OCI-LY7 (cell line): Measurements from ENCODE around the gene CLDN19. TPM values are rescaled to one million over a fixed set of nuclear protein-coding genes. Genes with fewer than 3 reads are reported as not detected.

Source experiments
- BruUV-seq: library from RNA; stranded (reverse); fragments of 400-500 nt; replicated peaks from 2 replicates; lab custom pipeline; 2021; lab: Mats Ljungman, UMichigan
- CTCF ChIA-PET: fragments of 300-600 bp; sonication (Branson Sonifier 250); formaldehyde crosslinking; loops from one replicate; lab custom pipeline; 2022; ENCODE audit warnings: antibody characterized with exemption; ENCODE audit not compliant: unreplicated experiment; lab: Charles Lee
- POLR2A ChIA-PET: fragments of 300-600 bp; sonication (Branson Sonifier 250); formaldehyde crosslinking; loops from one replicate; lab custom pipeline; 2022; ENCODE audit warnings: antibody characterized with exemption; lab: Charles Lee
- DNase-seq: peaks from one replicate; pipeline ENCODE4 v3.0.0-alpha.2; 2015; ENCODE audit warnings: low spot score
- H2AFZ ChIP-seq: fragments of 200-600 bp; sonication (generic), shearing (Covaris generic); 2 replicates; pipeline ENCODE4 v1.6.1; 2014; ENCODE audit warnings: mild to moderate bottlenecking, antibody characterized with exemption, low read length, moderate library complexity
- H3K27ac ChIP-seq: fragments of 200-600 bp; sonication (generic); 2 replicates; pipeline ENCODE4 v1.5.1; 2014; ENCODE audit warnings: mixed run types, low read depth, mild to moderate bottlenecking, moderate library complexity, low read length, inconsistent platforms; ENCODE audit not compliant: poor library complexity, severe bottlenecking
- H3K36me3 ChIP-seq: fragments of 200-600 bp; sonication (generic); 2 replicates; pipeline ENCODE4 v1.6.1; 2014; ENCODE audit warnings: mild to moderate bottlenecking, antibody characterized with exemption, low read length, moderate library complexity, mixed read lengths; ENCODE audit not compliant: insufficient read depth
- H3K4me1 ChIP-seq: fragments of 200-600 bp; sonication (generic); 2 replicates; pipeline ENCODE4 v1.5.1; 2014; ENCODE audit warnings: mild to moderate bottlenecking, low read length; ENCODE audit not compliant: insufficient read depth, poor library complexity, severe bottlenecking
- H3K4me2 ChIP-seq: fragments of 200-600 bp; sonication (generic); 2 replicates; pipeline ENCODE4 v1.6.1; 2014; ENCODE audit warnings: mild to moderate bottlenecking, low read length
- H3K4me3 ChIP-seq: fragments of 200-600 bp; sonication (generic); 2 replicates; pipeline ENCODE4 v1.5.1; 2014; ENCODE audit warnings: mild to moderate bottlenecking, low read depth, low read length; ENCODE audit not compliant: poor library complexity, severe bottlenecking
- H3K79me2 ChIP-seq: fragments of 200-600 bp; sonication (generic); 2 replicates; pipeline ENCODE4 v1.6.1; 2016; ENCODE audit warnings: low read depth, mild to moderate bottlenecking, low read length, moderate library complexity, mixed read lengths; ENCODE audit not compliant: insufficient read depth
- H3K9me2 ChIP-seq: fragments of 200-600 bp; sonication (generic); 2 replicates; pipeline ENCODE4 v1.6.1; 2016; ENCODE audit warnings: mild to moderate bottlenecking, low read length, mixed read lengths; ENCODE audit not compliant: insufficient read depth
- H3K9me3 ChIP-seq: fragments of 200-600 bp; sonication (generic); 2 replicates; pipeline ENCODE4 v1.6.1; 2014; ENCODE audit warnings: mild to moderate bottlenecking, mixed run types, low read length, mixed read lengths
- H4K20me1 ChIP-seq: fragments of 200-600 bp; sonication (generic); 2 replicates; pipeline ENCODE4 v1.6.1; 2014; ENCODE audit warnings: mild to moderate bottlenecking, antibody characterized with exemption, low read length, moderate library complexity, mixed read lengths; ENCODE audit not compliant: insufficient read depth
- EZH2phosphoT487 ChIP-seq: fragments of 200-600 bp; sonication (generic); IDR thresholded peaks from 2 replicates; pipeline ENCODE4 v1.6.1; 2018; ENCODE audit warnings: low read depth, borderline replicate concordance, mild to moderate bottlenecking, mixed run types, antibody characterized with exemption, low read length, moderate library complexity, mixed read lengths
- intact Hi-C: fragments of 100-400 bp; cut with micrococcal nuclease; formaldehyde crosslinking; loops from one replicate; pipeline ENCODE4 v1.10.0; 2022; ENCODE audit not compliant: unreplicated experiment
- total RNA-seq, 2 experiments: library from RNA; depleted of rRNA in 1 of 2; stranded (reverse); fragments of >200 nt in 1 of 2; shearing (Covaris generic) in 1 of 2; gene quantifications; 2 replicates each; pipeline ENCODE4 v1.2.3, GENCODE V29; 2014 to 2022
- TF ChIP-seq, protein P1 (sequence below): fragments of 200-600 bp; sonication (generic); conservative IDR thresholded peaks from 2 replicates; pipeline ENCODE4 v1.5.1; 2014; ENCODE audit warnings: mild to moderate bottlenecking, antibody characterized with exemption, low read length, moderate library complexity, mixed read lengths

CLDN19 gene
- total RNA-seq, 2 experiments from 2014 or later: not detected

DNA sequence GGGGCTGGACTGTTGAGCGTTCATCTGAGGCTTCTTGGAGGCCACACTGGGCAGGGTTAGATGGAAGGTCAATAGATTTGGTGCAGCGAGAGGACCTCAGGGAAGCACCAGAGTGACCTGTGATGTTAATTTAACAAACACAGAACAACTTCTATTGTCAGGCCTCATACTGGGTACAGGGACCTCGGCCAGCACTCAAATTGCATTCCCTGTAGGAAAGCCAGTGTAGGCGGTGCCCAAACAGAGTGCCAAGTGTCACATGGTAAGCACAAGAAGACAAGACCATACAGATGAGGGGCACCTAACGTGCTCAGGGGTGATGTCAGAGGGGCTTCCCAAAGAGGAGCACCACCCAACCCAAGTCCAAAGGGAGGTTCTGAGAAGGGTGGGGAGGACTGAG, 46.1 kb upstream of the CLDN19 start:
- intact Hi-C loops: no loop called here
- BruUV-seq: no TSS peak
- Histone ChIP-seq H3K79me2 (no peaks in the 10 kb centered on the region), H3K27ac (no peak overlapping the region), H3K4me3 (no peak overlapping the region), H3K4me1 (no peaks in the 10 kb centered on the region), H4K20me1 (no peaks in the 10 kb centered on the region; the same call in 1 of the 2 replicates), H3K4me2 (no peak overlapping the region), H3K9me2 (no peaks in the 10 kb centered on the region), H3K36me3 (peaks cover 18% of the 10 kb centered on the region; the same call in 1 of the 2 replicates), H2AFZ (no peak overlapping the region), H3K9me3 (no peaks in the 10 kb centered on the region)
- no peak for TF ChIP-seq EZH2phosphoT487
- TF ChIP-seq, protein P1, sequence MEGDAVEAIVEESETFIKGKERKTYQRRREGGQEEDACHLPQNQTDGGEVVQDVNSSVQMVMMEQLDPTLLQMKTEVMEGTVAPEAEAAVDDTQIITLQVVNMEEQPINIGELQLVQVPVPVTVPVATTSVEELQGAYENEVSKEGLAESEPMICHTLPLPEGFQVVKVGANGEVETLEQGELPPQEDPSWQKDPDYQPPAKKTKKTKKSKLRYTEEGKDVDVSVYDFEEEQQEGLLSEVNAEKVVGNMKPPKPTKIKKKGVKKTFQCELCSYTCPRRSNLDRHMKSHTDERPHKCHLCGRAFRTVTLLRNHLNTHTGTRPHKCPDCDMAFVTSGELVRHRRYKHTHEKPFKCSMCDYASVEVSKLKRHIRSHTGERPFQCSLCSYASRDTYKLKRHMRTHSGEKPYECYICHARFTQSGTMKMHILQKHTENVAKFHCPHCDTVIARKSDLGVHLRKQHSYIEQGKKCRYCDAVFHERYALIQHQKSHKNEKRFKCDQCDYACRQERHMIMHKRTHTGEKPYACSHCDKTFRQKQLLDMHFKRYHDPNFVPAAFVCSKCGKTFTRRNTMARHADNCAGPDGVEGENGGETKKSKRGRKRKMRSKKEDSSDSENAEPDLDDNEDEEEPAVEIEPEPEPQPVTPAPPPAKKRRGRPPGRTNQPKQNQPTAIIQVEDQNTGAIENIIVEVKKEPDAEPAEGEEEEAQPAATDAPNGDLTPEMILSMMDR: no peak
- DNase-seq: no peak
- ChIA-PET POLR2A (no interaction called here), CTCF (no interaction called here)

DNA sequence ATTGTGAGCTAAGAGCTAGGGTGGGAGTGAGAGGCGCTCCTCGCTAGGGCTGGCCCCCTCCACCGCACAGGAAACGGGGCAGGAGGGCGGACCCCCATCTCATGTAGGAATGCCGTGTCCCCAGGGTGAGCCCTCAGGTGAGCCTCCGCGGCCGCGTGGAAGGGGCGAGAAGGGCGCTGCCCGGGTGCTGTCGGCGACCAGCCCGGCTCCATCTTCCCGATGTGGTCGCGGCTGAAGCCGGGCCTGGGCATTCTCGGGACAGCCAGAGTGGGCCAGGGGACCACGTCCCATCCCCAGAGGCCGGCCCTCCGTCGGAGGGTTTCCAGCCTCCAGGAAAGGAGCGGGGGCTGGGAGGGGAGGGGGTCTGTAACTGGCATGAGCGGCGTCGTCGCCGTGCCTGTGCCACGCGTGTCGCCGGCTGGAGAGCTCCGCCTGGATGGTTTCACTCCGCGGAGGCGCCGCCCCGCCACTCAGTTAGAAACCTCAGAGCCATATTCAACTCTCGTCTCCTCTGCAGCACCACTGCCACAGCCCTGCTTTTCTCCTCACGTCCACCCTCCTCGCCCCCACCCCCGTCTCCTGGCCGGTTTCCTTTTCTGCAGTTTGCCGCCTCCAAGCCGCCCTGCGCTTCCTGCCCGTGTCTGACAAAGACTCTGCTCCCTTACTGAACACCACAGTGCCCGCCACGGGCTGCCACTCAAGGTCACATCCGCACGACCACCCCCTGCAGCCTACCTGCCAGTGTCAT, 45.1 kb upstream of the CLDN19 start, which contains the start of gene TMEM269:
TSS of gene TMEM269 (plus strand) at position 46 of the 748 bp plus-strand sequence. CDS start 4,903 bp downstream, outside the sequence.
- Histone ChIP-seq H3K9me2 (no peaks in the 10 kb centered on the region), H4K20me1 (no peaks in the 10 kb centered on the region; the same call in 1 of the 2 replicates), H2AFZ (no peak within 1 kb of the TSS), H3K4me2 (no peak within 1 kb of the TSS), H3K4me1 (no peaks in the 10 kb centered on the region), H3K9me3 (no peaks in the 10 kb centered on the region), H3K27ac (no peak within 1 kb of the TSS), H3K36me3 (peaks cover 28% of the 10 kb centered on the region), H3K79me2 (no peaks in the 10 kb centered on the region), H3K4me3 (no peak within 1 kb of the TSS)
- DNase-seq: no peak
- intact Hi-C loops: no loop called here
- CTCF ChIA-PET: no interaction called here
- no TSS peak for BruUV-seq
- POLR2A ChIA-PET: no interaction called here
- TF ChIP-seq, protein P1: no peak
- no peak for TF ChIP-seq EZH2phosphoT487

DNA sequence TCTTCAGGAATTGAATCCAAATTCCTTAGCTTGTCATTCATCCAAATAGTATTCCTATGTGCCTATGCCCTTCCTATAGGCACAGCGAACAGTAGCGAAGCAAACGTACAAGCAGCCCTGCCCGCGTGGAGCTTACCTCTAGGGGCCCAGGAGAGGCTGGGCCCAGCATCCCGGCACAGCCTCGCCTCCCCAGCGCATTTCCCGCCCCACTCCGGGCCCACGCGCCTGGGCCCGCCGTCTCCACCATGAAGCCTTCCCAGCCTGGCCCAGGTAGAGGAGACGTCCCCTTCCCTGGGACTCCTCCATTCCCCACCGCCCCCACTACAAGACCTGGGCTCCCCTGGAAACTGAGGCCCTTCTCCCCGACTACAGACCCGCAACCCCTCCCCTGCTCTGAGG, 44.5 kb upstream of the CLDN19 start:
- Histone ChIP-seq H3K27ac (no peak overlapping the region), H3K4me3 (no peak overlapping the region), H3K9me3 (no peaks in the 10 kb centered on the region), H3K4me2 (no peak overlapping the region), H2AFZ (no peak overlapping the region), H3K9me2 (no peaks in the 10 kb centered on the region), H4K20me1 (no peaks in the 10 kb centered on the region; the same call in 1 of the 2 replicates), H3K36me3 (peaks cover 34% of the 10 kb centered on the region), H3K4me1 (no peaks in the 10 kb centered on the region), H3K79me2 (no peaks in the 10 kb centered on the region)
- intact Hi-C loops: no loop called here
- no TSS peak for BruUV-seq
- CTCF ChIA-PET: no interaction called here
- DNase-seq: no peak
- TF ChIP-seq, protein P1: no peak
- TF ChIP-seq EZH2phosphoT487: no peak
- POLR2A ChIA-PET: interaction anchor here (1.4 kb wide), 1 partner anchor 16 kb away, joined by 5 read pairs; no protein-coding TSS in a partner anchor
